ENCODE measurements around the gene RTL10. TPM values are rescaled to one million over a fixed set of nuclear protein-coding genes. Genes with fewer than 3 reads are reported as not detected.

RTL10 gene
- polyA plus RNA-seq, 1 donor from 2014 or later, result 11.7 TPM

GRCh38 chr22:19840955-19841640 lies 13.6 kb downstream of the RTL10 start:
- Histone ChIP-seq H3K36me3 (ENCODE audit: insufficient read depth, low read length) (no peaks in the 10 kb centered on the region), H2AFZ (ENCODE audit: low read depth, low read length) (no peak overlapping the region), H3K4me3 (ENCODE audit: low read length) (no peak overlapping the region), H3F3A (ENCODE audit: insufficient read depth, low read length, poor library complexity, severe bottlenecking) (no peaks in the 10 kb centered on the region), H3K9ac (ENCODE audit: low read length) (no peak overlapping the region), H4K20me1 (ENCODE audit: insufficient read depth) (no peaks in the 10 kb centered on the region), H3K9me2 (ENCODE audit: insufficient read depth, low read length) (no peaks in the 10 kb centered on the region), H3K79me2 (replicated peaks; ENCODE audit: insufficient read depth, low read length) (no peaks in the 10 kb centered on the region), H3K27ac (ENCODE audit: low read length) (no peak overlapping the region), H3K9me3 (ENCODE audit: low read length) (no peaks in the 10 kb centered on the region), H3K4me2 (ENCODE audit: low read length) (no peak overlapping the region), H3K27me3 (ENCODE audit: insufficient read depth, low read depth, low read length) (no peaks in the 10 kb centered on the region)
- TF ChIP-seq MXI1 (conservative IDR thresholded peaks at IDR 0.05; ENCODE audit: poor library complexity, severe bottlenecking) (no peak), TAF1 (IDR thresholded peaks at IDR 0.05; ENCODE audit: low read depth) (no peak), RAD21 (conservative IDR thresholded peaks at IDR 0.05) (no peak), CTCF (IDR thresholded peaks at IDR 0.05; ENCODE audit: poor library complexity, severe bottlenecking) (no peak), SMC3 (conservative IDR thresholded peaks at IDR 0.05; ENCODE audit: poor library complexity) (no peak), EP300 (conservative IDR thresholded peaks at IDR 0.05; ENCODE audit: poor library complexity, severe bottlenecking) (no peak), POLR2AphosphoS5 (IDR thresholded peaks at IDR 0.05) (no peak), EZH2 (IDR thresholded peaks at IDR 0.05; ENCODE audit: borderline replicate concordance, insufficient read depth, low read length, poor library complexity, severe bottlenecking) (no peak), REST (IDR thresholded peaks at IDR 0.05; ENCODE audit: borderline replicate concordance) (no peak)

- no peak overlapping the region for H3K4me2 ChIP-seq (ENCODE audit: low read length)
These were observed 14.6 kb downstream of the RTL10 start for GRCh38 chr22:19840059-19840458.

More at GRCh38 chr22:19840059-19840458, 14.6 kb downstream of the RTL10 start:
- Histone ChIP-seq H4K20me1 (ENCODE audit: insufficient read depth) (no peaks in the 10 kb centered on the region), H3K79me2 (replicated peaks; ENCODE audit: insufficient read depth, low read length) (no peaks in the 10 kb centered on the region), H3K27me3 (ENCODE audit: insufficient read depth, low read depth, low read length) (no peaks in the 10 kb centered on the region), H3K9me3 (ENCODE audit: low read length) (no peaks in the 10 kb centered on the region), H3K9me2 (ENCODE audit: insufficient read depth, low read length) (no peaks in the 10 kb centered on the region), H3K9ac (ENCODE audit: low read length) (no peak overlapping the region), H3K4me3 (ENCODE audit: low read length) (no peak overlapping the region), H3F3A (ENCODE audit: insufficient read depth, low read length, poor library complexity, severe bottlenecking) (no peaks in the 10 kb centered on the region), H3K36me3 (ENCODE audit: insufficient read depth, low read length) (no peaks in the 10 kb centered on the region), H3K27ac (ENCODE audit: low read length) (no peak overlapping the region), H2AFZ (ENCODE audit: low read depth, low read length) (no peak overlapping the region)
- TF ChIP-seq CTCF (IDR thresholded peaks at IDR 0.05; ENCODE audit: poor library complexity, severe bottlenecking) (no peak), TAF1 (IDR thresholded peaks at IDR 0.05; ENCODE audit: low read depth) (no peak), SMC3 (conservative IDR thresholded peaks at IDR 0.05; ENCODE audit: poor library complexity) (no peak), MXI1 (conservative IDR thresholded peaks at IDR 0.05; ENCODE audit: poor library complexity, severe bottlenecking) (no peak), EP300 (conservative IDR thresholded peaks at IDR 0.05; ENCODE audit: poor library complexity, severe bottlenecking) (no peak), REST (IDR thresholded peaks at IDR 0.05; ENCODE audit: borderline replicate concordance) (no peak), POLR2AphosphoS5 (IDR thresholded peaks at IDR 0.05) (no peak), RAD21 (conservative IDR thresholded peaks at IDR 0.05) (no peak), EZH2 (IDR thresholded peaks at IDR 0.05; ENCODE audit: borderline replicate concordance, insufficient read depth, low read length, poor library complexity, severe bottlenecking) (no peak)
